Head of caudate nucleus (tissue), 42 donors: ENCODE measurements around the gene MCMBP.
"Not testable (repeated sequence)": the region's sequence is repeated elsewhere in the genome, so short reads cannot be mapped to it uniquely, and the experiment has no call there.

ENCODE experiments used
- DNase-seq, 42 donors: peaks; one replicate each; pipeline versions ENCODE4 v3.0.0 to v3.0.0-alpha.2; 2020 to 2021; ENCODE audit warnings: mixed read lengths in 7 of 42
- intact Hi-C: fragments of 100-400 bp; cut with DNase I; formaldehyde crosslinking; loops from one replicate; pipeline ENCODE4 v1.15.0; 2022

Gene MCMBP

GRCh38 chr10:119803264-119803663 lies 69.4 kb downstream of the MCMBP start:
- intact Hi-C loops, result no loop called here
- DNase-seq, result no peak

GRCh38 chr10:119801998-119802538 lies 70.6 kb downstream of the MCMBP start:
- intact Hi-C loops, result no loop called here

GRCh38 chr10:119801176-119801575 lies 71.5 kb downstream of the MCMBP start:
- intact Hi-C loops, result no loop called here
- no peak for DNase-seq

More at GRCh38 chr10:119801998-119802538, 70.6 kb downstream of the MCMBP start:
- DNase-seq, result no peak

DNA sequence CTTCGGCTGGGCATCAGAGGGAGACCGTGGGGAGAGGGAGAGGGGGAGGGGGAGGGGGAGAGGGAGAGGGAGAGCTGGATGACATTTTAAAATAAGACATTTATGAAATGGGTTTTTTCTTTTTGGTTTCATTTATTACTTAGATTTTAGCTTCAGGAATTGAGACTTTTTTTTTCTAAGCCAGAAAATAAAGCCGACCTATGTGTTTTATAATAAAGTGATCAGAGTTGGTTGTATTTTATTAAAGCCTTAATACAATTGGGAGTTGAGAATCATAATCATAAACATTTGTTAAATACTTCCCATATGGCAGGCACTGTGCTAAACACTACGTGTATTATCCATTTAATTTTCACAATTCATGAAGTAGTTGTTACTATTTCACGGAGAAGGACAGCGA lies 76.6 kb downstream of the MCMBP start:
- no peak for DNase-seq
- intact Hi-C loops, result no loop called here

GRCh38 chr10:119795101-119795500 lies 77.5 kb downstream of the MCMBP start:
- DNase-seq, intact Hi-C loops: not testable (repeated sequence)

- intact Hi-C loops, result no loop called here
- peak in 4 of 42 donors; percentile 5 to 16 (median 10) for DNase-seq
Measured at GRCh38 chr10:119786117-119786769, 86.4 kb downstream of the MCMBP start.

GRCh38 chr10:119784340-119785067 lies 88.1 kb downstream of the MCMBP start:
- DNase-seq, result no peak

DNA sequence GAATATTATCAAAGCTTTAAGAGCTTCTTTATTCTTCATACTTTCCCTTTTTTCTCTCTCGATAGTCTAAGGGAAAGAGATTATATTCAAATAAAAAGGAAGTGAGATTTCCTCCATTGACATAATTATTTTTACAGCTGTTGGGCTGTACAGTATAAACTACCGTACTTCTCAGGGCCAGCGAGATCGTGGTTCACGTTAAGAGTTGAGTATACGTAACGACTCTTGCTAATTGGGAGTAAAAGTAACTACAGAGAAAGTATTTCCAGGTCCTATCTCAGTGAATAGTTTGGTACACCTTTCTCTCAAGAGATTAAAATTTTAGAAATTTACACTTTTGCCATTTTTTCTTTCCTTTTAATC lies 89.0 kb downstream of the MCMBP start:
- no peak for DNase-seq
- intact Hi-C loops, result no loop called here

More at GRCh38 chr10:119784340-119785067, 88.1 kb downstream of the MCMBP start:
- intact Hi-C loops, result no loop called here

- intact Hi-C loops, result no loop called here
- DNase-seq, result no peak
Measured at GRCh38 chr10:119782981-119783664, 89.5 kb downstream of the MCMBP start.

GRCh38 chr10:119781498-119781897 lies 91.1 kb downstream of the MCMBP start:
- DNase-seq, result no peak
- intact Hi-C loops, result no loop called here

- no peak for DNase-seq
- intact Hi-C loops, result no loop called here
Measured at GRCh38 chr10:119780879-119781480, 91.7 kb downstream of the MCMBP start.
